ENCODE data around the gene WSCD2.

Gene WSCD2

GRCh38 chr12:108170164-108170563, 41.1 kb downstream of the WSCD2 start:
- no peaks in the 10 kb centered on the region for H3K9me3 ChIP-seq (ENCODE audit: insufficient read depth, low read depth, low read length)
- no peaks in the 10 kb centered on the region for H4K20me1 ChIP-seq (ENCODE audit: insufficient read depth, low read length, poor library complexity, severe bottlenecking)
- no peaks in the 10 kb centered on the region for H3K79me2 ChIP-seq (ENCODE audit: insufficient read depth, low read length)
- H3K27me3 ChIP-seq (ENCODE audit: insufficient read depth, low read length, poor library complexity, severe bottlenecking), result no peaks in the 10 kb centered on the region
- no peak overlapping the region for H3K4me3 ChIP-seq (ENCODE audit: low read length, poor library complexity, severe bottlenecking)
- no peaks in the 10 kb centered on the region for H3F3A ChIP-seq (ENCODE audit: low read depth)
- H3K4me1 ChIP-seq (ENCODE audit: insufficient read depth, low read length, poor library complexity, severe bottlenecking), result no peaks in the 10 kb centered on the region
- no peak overlapping the region for H3K4me2 ChIP-seq (ENCODE audit: low read depth, low read length, poor library complexity, severe bottlenecking)
- no peaks in the 10 kb centered on the region for H3K9me2 ChIP-seq (replicated peaks; ENCODE audit: low read depth, low read length)
- no peaks in the 10 kb centered on the region for H3K36me3 ChIP-seq (ENCODE audit: insufficient read depth, low read length)
- H2AFZ ChIP-seq (ENCODE audit: low read length), result no peak overlapping the region
- no peak overlapping the region for H3K9ac ChIP-seq (ENCODE audit: low read depth, low read length, poor library complexity, severe bottlenecking)
- no peak for TF ChIP-seq CTCF (conservative IDR thresholded peaks at IDR 0.05; ENCODE audit: low read length)
- no peak for TF ChIP-seq EZH2phosphoT487 (IDR thresholded peaks at IDR 0.05; ENCODE audit: borderline replicate concordance)

GRCh38 chr12:108172033-108172432, 42.9 kb downstream of the WSCD2 start:
- no peak overlapping the region for H3K4me3 ChIP-seq (ENCODE audit: low read length, poor library complexity, severe bottlenecking)
- H3K9me3 ChIP-seq (ENCODE audit: insufficient read depth, low read depth, low read length), result no peaks in the 10 kb centered on the region
- H3K9me2 ChIP-seq (replicated peaks; ENCODE audit: low read depth, low read length), result no peaks in the 10 kb centered on the region

GRCh38 chr12:108173160-108173559, 44.1 kb downstream of the WSCD2 start:
- Histone ChIP-seq H4K20me1 (ENCODE audit: insufficient read depth, low read length, poor library complexity, severe bottlenecking) (no peaks in the 10 kb centered on the region), H3F3A (ENCODE audit: low read depth) (no peaks in the 10 kb centered on the region), H3K9me3 (ENCODE audit: insufficient read depth, low read depth, low read length) (no peaks in the 10 kb centered on the region), H3K4me3 (ENCODE audit: low read length, poor library complexity, severe bottlenecking) (no peak overlapping the region), H3K27me3 (ENCODE audit: insufficient read depth, low read length, poor library complexity, severe bottlenecking) (no peaks in the 10 kb centered on the region), H3K9ac (ENCODE audit: low read depth, low read length, poor library complexity, severe bottlenecking) (no peak overlapping the region), H3K36me3 (ENCODE audit: insufficient read depth, low read length) (no peaks in the 10 kb centered on the region), H3K4me2 (ENCODE audit: low read depth, low read length, poor library complexity, severe bottlenecking) (no peak overlapping the region), H3K79me2 (ENCODE audit: insufficient read depth, low read length) (no peaks in the 10 kb centered on the region), H3K9me2 (replicated peaks; ENCODE audit: low read depth, low read length) (no peaks in the 10 kb centered on the region), H2AFZ (ENCODE audit: low read length) (no peak overlapping the region), H3K4me1 (ENCODE audit: insufficient read depth, low read length, poor library complexity, severe bottlenecking) (no peaks in the 10 kb centered on the region)
- TF ChIP-seq EZH2phosphoT487 (IDR thresholded peaks at IDR 0.05; ENCODE audit: borderline replicate concordance), result no peak
- no peak for TF ChIP-seq CTCF (conservative IDR thresholded peaks at IDR 0.05; ENCODE audit: low read length)

More at GRCh38 chr12:108172033-108172432, 42.9 kb downstream of the WSCD2 start:
- Histone ChIP-seq H3K27me3 (ENCODE audit: insufficient read depth, low read length, poor library complexity, severe bottlenecking) (no peaks in the 10 kb centered on the region), H3K36me3 (ENCODE audit: insufficient read depth, low read length) (no peaks in the 10 kb centered on the region), H3K4me2 (ENCODE audit: low read depth, low read length, poor library complexity, severe bottlenecking) (no peak overlapping the region), H3K79me2 (ENCODE audit: insufficient read depth, low read length) (no peaks in the 10 kb centered on the region), H3F3A (ENCODE audit: low read depth) (no peaks in the 10 kb centered on the region), H4K20me1 (ENCODE audit: insufficient read depth, low read length, poor library complexity, severe bottlenecking) (no peaks in the 10 kb centered on the region), H3K4me1 (ENCODE audit: insufficient read depth, low read length, poor library complexity, severe bottlenecking) (no peaks in the 10 kb centered on the region), H2AFZ (ENCODE audit: low read length) (no peak overlapping the region), H3K9ac (ENCODE audit: low read depth, low read length, poor library complexity, severe bottlenecking) (no peak overlapping the region)
- TF ChIP-seq EZH2phosphoT487 (IDR thresholded peaks at IDR 0.05; ENCODE audit: borderline replicate concordance) (no peak), CTCF (conservative IDR thresholded peaks at IDR 0.05; ENCODE audit: low read length) (no peak)

Data from Loucy (cell line).